Stomach (tissue), 9 donors: Measurements from ENCODE around the gene GAS2. TPM values are rescaled to one million over a fixed set of nuclear protein-coding genes. Genes with fewer than 3 reads are reported as not detected.
A peak's percentile ranks its signal among the peaks of the same experiment; 100 is the strongest.

ENCODE experiments used
- DNase-seq, 2 donors: peaks; one replicate each; pipeline versions ENCODE4 v3.0.0 to v3.0.0-alpha.2; 2013 to 2019
- H3K27ac ChIP-seq, 5 donors: fragments of 200-600 bp in 4 of 5; sonication (generic) in 4 of 5; one replicate each; pipeline ENCODE4 v1.5.1; 2013 to 2019; ENCODE audit warnings: mild to moderate bottlenecking in 1 of 5, moderate library complexity in 1 of 5
- H3K27me3 ChIP-seq, 3 donors: fragments of 200-600 bp; sonication (generic); one replicate each; pipeline ENCODE4 v1.5.1; 2017 to 2019; ENCODE audit warnings: mixed run types in 1 of 3
- H3K36me3 ChIP-seq, 4 donors: fragments of 200-600 bp; sonication (generic); 1 replicate in 3 of 4; 2 replicates in 1 of 4; pipeline ENCODE4 v1.5.1; 2016 to 2019
- H3K4me1 ChIP-seq, 4 donors: fragments of 200-600 bp; sonication (generic); one replicate each; pipeline ENCODE4 v1.5.1; 2016 to 2019
- H3K4me3 ChIP-seq, 4 donors: fragments of 200-600 bp; sonication (generic) in 3 of 4; one replicate each; pipeline ENCODE4 v1.5.1; 2016 to 2019; ENCODE audit warnings: mild to moderate bottlenecking in 1 of 4
- H3K9me3 ChIP-seq, 4 donors: fragments of 200-600 bp; sonication (generic); one replicate each; pipeline ENCODE4 v1.5.1; 2016 to 2019
- EP300 ChIP-seq: sonication (generic); formaldehyde crosslinking; IDR thresholded peaks from one replicate; pipeline ENCODE4 v1.6.1; 2017; ENCODE audit warnings: antibody characterized with exemption
- POLR2A ChIP-seq, 4 donors: fragments of 450-650 bp; IDR thresholded peaks; one replicate each; pipeline ENCODE4 v1.6.1; 2016; ENCODE audit warnings: antibody characterized with exemption in 4 of 4, control low read depth in 2 of 4, mild to moderate bottlenecking in 1 of 4, moderate library complexity in 1 of 4
- POLR2AphosphoS5 ChIP-seq, 3 donors: sonication (generic); formaldehyde crosslinking; IDR thresholded peaks; one replicate each; pipeline ENCODE4 v1.6.1; 2016; ENCODE audit warnings: antibody characterized with exemption in 3 of 3
- WGBS, 5 donors: extraction: QIAGEN DNeasy Blood & Tissue Kit in 3 of 5; methylation state at CpG; one replicate each; pipeline versions ENCODE4 v1.1.5 to v1.1.7; 2013 to 2018; 5-methylcytosine and 5-hydroxymethylcytosine counted together
- intact Hi-C: fragments of 100-400 bp; cut with DNase I; formaldehyde crosslinking; loops from one replicate; pipeline ENCODE4 v1.15.1; 2023; ENCODE audit warnings: low total_unique reads
- polyA plus RNA-seq, 3 donors: library from polyadenylated mRNA; stranded (reverse); fragments of 200-250 nt; gene quantifications; one replicate each; pipeline ENCODE4 v1.2.3, GENCODE V29; 2013
- total RNA-seq, 5 donors: library from RNA; depleted of rRNA; stranded (reverse); fragments of >200 nt; gene quantifications; one replicate each; pipeline versions ENCODE4 v1.1.0 to v1.2.3, GENCODE V29; 2014 to 2016
- TF ChIP-seq, protein P1 (sequence below), 7 experiments: fragments of 450-650 bp in 4 of 7; fragments of 200-600 bp in 3 of 7; sonication (generic) in 3 of 7; IDR thresholded peaks; one replicate each; pipeline ENCODE4 v1.5.1; 2016 to 2019; ENCODE audit warnings: antibody characterized with exemption in 7 of 7, control low read depth in 2 of 7, mild to moderate bottlenecking in 1 of 7
- donor health status: healthy with polysubstance abuse.
- donor health status: Bipolar disorder and iron deficiency.
- donor health status: healthy.

The GAS2 gene
- total and polyA plus RNA-seq, 8 donors = 0.45 to 39.4 (median 3.7) TPM

DNA sequence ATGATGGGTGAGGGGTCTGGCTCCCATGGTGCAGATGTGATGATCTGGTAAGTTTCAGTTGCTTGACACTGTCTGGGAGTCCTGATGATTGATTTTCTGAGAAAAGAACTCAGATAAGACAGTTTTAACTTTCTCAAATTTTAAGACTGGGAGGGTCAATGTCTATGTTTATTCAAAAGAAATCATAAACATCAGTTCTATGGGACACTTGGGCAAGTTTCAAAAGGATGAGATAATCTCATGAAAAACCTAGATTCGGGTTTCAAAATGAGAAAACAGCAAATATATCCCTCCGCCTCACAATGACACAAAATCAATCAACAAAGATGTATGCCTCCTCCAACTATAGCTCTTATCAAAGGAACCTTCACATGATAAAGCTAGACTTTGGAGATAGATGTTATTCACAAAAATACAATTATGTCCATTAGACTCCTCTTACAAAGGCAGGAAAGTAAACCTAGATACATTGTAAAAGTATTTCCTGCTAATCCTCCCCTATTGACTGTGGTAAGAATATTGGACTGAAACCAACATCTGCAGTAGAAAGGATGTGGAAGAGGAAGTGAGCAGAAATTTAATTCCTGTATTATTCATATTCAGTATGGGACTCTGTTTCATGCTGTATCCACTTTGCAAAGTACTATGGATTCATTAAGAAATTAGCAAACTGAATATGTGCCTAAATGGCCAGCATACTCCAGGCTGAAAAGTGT, 141.6 kb downstream of the GAS2 start:
- 55 to 79% (median 71%) methylated on average over 2 of the region's 2 CpGs for WGBS, 5 donors
- intact Hi-C loops = no loop called here
- H3K4me1 ChIP-seq = peaks cover 0 to 15% (median 13%) of the 10 kb centered on the region in 4 donors

DNA sequence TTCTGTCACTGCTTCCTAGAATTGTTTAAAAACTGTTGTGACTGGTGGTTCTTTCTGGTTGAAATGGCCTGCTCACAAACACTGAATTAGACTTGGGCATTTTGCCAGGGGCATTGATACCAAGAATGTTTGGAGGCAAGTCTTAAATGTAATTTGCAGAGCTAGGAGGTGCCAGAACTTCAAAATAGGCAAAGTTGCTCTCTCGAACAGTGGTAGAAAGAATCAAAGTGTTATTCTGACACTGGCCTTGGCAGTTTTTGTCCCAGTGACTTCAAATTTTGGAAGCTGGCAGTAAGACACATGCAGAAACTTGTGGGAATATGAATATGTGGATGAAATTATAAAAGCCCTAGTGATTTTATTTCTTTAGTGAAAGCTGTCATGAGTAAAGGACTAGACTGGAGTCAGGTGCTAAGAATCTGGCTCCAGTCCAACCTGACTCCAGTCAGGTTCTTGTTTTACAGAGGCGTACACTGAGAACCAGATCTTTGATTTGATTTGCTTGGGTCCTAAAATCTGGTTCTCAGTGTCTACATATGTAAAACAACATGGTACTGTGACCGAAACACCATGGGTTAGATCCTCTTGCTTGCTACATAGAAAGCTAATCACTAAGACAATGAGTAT, 142.3 kb downstream of the GAS2 start:
- DNase-seq = peak in 1 of 2 donors; percentile 48
- no peak for TF ChIP-seq POLR2A (IDR thresholded peaks at IDR 0.05)
- no peak for TF ChIP-seq EP300
- no peak for TF ChIP-seq POLR2AphosphoS5 (IDR thresholded peaks at IDR 0.05)
- TF ChIP-seq, protein P1, sequence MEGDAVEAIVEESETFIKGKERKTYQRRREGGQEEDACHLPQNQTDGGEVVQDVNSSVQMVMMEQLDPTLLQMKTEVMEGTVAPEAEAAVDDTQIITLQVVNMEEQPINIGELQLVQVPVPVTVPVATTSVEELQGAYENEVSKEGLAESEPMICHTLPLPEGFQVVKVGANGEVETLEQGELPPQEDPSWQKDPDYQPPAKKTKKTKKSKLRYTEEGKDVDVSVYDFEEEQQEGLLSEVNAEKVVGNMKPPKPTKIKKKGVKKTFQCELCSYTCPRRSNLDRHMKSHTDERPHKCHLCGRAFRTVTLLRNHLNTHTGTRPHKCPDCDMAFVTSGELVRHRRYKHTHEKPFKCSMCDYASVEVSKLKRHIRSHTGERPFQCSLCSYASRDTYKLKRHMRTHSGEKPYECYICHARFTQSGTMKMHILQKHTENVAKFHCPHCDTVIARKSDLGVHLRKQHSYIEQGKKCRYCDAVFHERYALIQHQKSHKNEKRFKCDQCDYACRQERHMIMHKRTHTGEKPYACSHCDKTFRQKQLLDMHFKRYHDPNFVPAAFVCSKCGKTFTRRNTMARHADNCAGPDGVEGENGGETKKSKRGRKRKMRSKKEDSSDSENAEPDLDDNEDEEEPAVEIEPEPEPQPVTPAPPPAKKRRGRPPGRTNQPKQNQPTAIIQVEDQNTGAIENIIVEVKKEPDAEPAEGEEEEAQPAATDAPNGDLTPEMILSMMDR (IDR thresholded peaks at IDR 0.05) = no peak
- intact Hi-C loops = no loop called here
- H3K27ac ChIP-seq = peak overlapping the region in 2 of 5 donors; percentile 27 to 71
- WGBS, 5 donors = 61 to 78% (median 71%) methylated on average over 3 of the region's 3 CpGs
- no peaks in the 10 kb centered on the region for H3K27me3 ChIP-seq
- H3K4me3 ChIP-seq = no peak overlapping the region
- peaks cover 0 to 6% (median 0%) of the 10 kb centered on the region in 4 donors for H3K9me3 ChIP-seq
- H3K36me3 ChIP-seq = no peaks in the 10 kb centered on the region
- peaks cover 0 to 15% (median 13%) of the 10 kb centered on the region in 4 donors for H3K4me1 ChIP-seq

More for the DNA sequence above, 141.6 kb downstream of the GAS2 start:
- peak in 1 of 2 donors; percentile 30 for DNase-seq
- Histone ChIP-seq H3K27me3 (no peaks in the 10 kb centered on the region), H3K4me3 (no peak overlapping the region), H3K27ac (peak overlapping the region in 2 of 5 donors; percentile 27 to 71), H3K9me3 (peaks cover 0 to 6% (median 0%) of the 10 kb centered on the region in 4 donors), H3K36me3 (no peaks in the 10 kb centered on the region)
- no peak for TF ChIP-seq POLR2AphosphoS5 (IDR thresholded peaks at IDR 0.05)
- TF ChIP-seq EP300 = no peak
- no peak for TF ChIP-seq POLR2A (IDR thresholded peaks at IDR 0.05)
- TF ChIP-seq, protein P1 (IDR thresholded peaks at IDR 0.05) = no peak

DNA sequence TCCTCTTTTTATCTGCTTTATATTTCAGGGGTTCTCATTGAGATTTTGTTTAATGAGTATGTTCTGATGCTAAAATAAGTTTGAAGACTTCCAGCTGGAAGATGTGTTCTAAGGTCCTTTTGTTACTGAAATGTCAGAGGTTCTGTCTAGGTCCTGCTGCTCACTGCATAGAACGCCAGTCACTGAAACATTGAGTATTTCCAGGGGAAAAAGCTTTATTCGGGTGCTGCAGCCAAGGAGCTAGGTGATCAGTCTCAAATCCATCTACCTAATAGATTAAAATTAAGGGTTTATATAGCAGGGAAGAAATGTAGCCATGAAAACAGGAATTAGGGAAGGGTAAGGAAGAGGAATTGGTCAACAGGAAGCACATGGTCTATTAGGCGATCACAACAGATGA, 143.5 kb downstream of the GAS2 start:
- no peak for DNase-seq
- Histone ChIP-seq H3K27me3 (no peaks in the 10 kb centered on the region), H3K36me3 (no peaks in the 10 kb centered on the region), H3K4me3 (no peak overlapping the region), H3K9me3 (peaks cover 0 to 6% (median 0%) of the 10 kb centered on the region in 4 donors), H3K4me1 (peaks cover 0 to 15% (median 13%) of the 10 kb centered on the region in 4 donors), H3K27ac (no peak overlapping the region)
- intact Hi-C loops = no loop called here
- 73 to 96% (median 93%) methylated on average over 3 of the region's 3 CpGs for WGBS, 5 donors
- TF ChIP-seq EP300 = no peak
- no peak for TF ChIP-seq POLR2AphosphoS5 (IDR thresholded peaks at IDR 0.05)
- TF ChIP-seq, protein P1 (IDR thresholded peaks at IDR 0.05) = no peak
- no peak for TF ChIP-seq POLR2A (IDR thresholded peaks at IDR 0.05)

DNA sequence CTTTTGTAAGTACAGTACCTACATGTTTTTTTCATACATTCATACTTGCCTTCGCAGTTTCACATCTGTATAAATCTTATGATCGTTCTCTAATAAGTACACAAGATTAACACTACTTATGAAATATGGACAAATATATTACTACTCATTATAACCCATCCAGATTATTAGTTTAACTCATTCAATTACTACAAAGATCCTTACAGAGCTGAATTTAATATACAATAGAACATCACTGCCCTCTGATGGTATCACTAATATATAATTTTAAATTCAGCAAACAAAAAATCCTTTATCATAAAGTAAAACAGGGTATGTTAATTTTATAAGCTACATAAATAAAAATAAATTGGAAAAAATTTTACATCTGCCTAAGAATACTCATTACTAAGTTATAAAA, 155.8 kb downstream of the GAS2 start:
- Histone ChIP-seq H3K36me3 (peaks cover 4 to 93% (median 80%) of the 10 kb centered on the region in 4 donors), H3K27ac (no peak overlapping the region), H3K9me3 (no peaks in the 10 kb centered on the region), H3K4me3 (no peak overlapping the region), H3K27me3 (no peaks in the 10 kb centered on the region), H3K4me1 (peaks cover 0 to 2% (median 0%) of the 10 kb centered on the region in 4 donors)
- DNase-seq = no peak
- intact Hi-C loops = no loop called here
- TF ChIP-seq EP300 (no peak), POLR2A (IDR thresholded peaks at IDR 0.05) (no peak), POLR2AphosphoS5 (IDR thresholded peaks at IDR 0.05) (no peak)
- TF ChIP-seq, protein P1 (IDR thresholded peaks at IDR 0.05) = no peak
- WGBS, 5 donors = 91 to 97% (median 94%) methylated on average over 2 of the region's 2 CpGs
